ENCODE data around the gene UBE2H.

UBE2H gene

GRCh38 chr7:129799350-129799955, 153.3 kb downstream of the UBE2H start:
- H3K9me2 ChIP-seq (replicated peaks; ENCODE audit: insufficient read depth, low read length), result no peaks in the 10 kb centered on the region
- no peaks in the 10 kb centered on the region for H3F3A ChIP-seq (ENCODE audit: insufficient read depth)
- H3K27ac ChIP-seq (ENCODE audit: low read depth, low read length), result no peak overlapping the region
- H3K36me3 ChIP-seq (ENCODE audit: low read length), result no peaks in the 10 kb centered on the region
- H3K27me3 ChIP-seq (ENCODE audit: low read length), result no peaks in the 10 kb centered on the region
- no peak overlapping the region for H3K4me2 ChIP-seq (ENCODE audit: low read depth, low read length, poor library complexity, severe bottlenecking)
- no peaks in the 10 kb centered on the region for H4K20me1 ChIP-seq (ENCODE audit: low read depth, low read length)
- H2AFZ ChIP-seq (ENCODE audit: low read depth, low read length, severe bottlenecking), result no peak overlapping the region
- no peak overlapping the region for H3K4me3 ChIP-seq (ENCODE audit: insufficient read depth, low read length, poor library complexity, severe bottlenecking)
- H3K9me3 ChIP-seq (ENCODE audit: insufficient read depth, low read length), result no peaks in the 10 kb centered on the region
- TF ChIP-seq CTCF (IDR thresholded peaks at IDR 0.05; ENCODE audit: insufficient read depth, low read length, poor library complexity, severe bottlenecking) (no peak), EZH2phosphoT487 (conservative IDR thresholded peaks at IDR 0.05; ENCODE audit: low read length) (no peak)
- H3K9ac ChIP-seq (ENCODE audit: low read length), result no peak overlapping the region
- H3K79me2 ChIP-seq (ENCODE audit: insufficient read depth, low read length), result no peaks in the 10 kb centered on the region

- Histone ChIP-seq H3K4me3 (ENCODE audit: insufficient read depth, low read length, poor library complexity, severe bottlenecking) (no peak overlapping the region), H4K20me1 (ENCODE audit: low read depth, low read length) (no peaks in the 10 kb centered on the region), H2AFZ (ENCODE audit: low read depth, low read length, severe bottlenecking) (no peak overlapping the region), H3F3A (ENCODE audit: insufficient read depth) (no peaks in the 10 kb centered on the region), H3K79me2 (ENCODE audit: insufficient read depth, low read length) (no peaks in the 10 kb centered on the region), H3K27me3 (ENCODE audit: low read length) (no peaks in the 10 kb centered on the region), H3K9me2 (replicated peaks; ENCODE audit: insufficient read depth, low read length) (no peaks in the 10 kb centered on the region), H3K4me2 (ENCODE audit: low read depth, low read length, poor library complexity, severe bottlenecking) (no peak overlapping the region), H3K36me3 (ENCODE audit: low read length) (no peaks in the 10 kb centered on the region), H3K9me3 (ENCODE audit: insufficient read depth, low read length) (no peaks in the 10 kb centered on the region), H3K9ac (ENCODE audit: low read length) (no peak overlapping the region), H3K27ac (ENCODE audit: low read depth, low read length) (no peak overlapping the region)
- TF ChIP-seq EZH2phosphoT487 (conservative IDR thresholded peaks at IDR 0.05; ENCODE audit: low read length) (no peak), CTCF (IDR thresholded peaks at IDR 0.05; ENCODE audit: insufficient read depth, low read length, poor library complexity, severe bottlenecking) (no peak)
These were observed 154.0 kb downstream of the UBE2H start for GRCh38 chr7:129798616-129799349.

GRCh38 chr7:129797214-129797789, 155.5 kb downstream of the UBE2H start:
- Histone ChIP-seq H3K9me2 (replicated peaks; ENCODE audit: insufficient read depth, low read length) (no peaks in the 10 kb centered on the region), H3F3A (ENCODE audit: insufficient read depth) (no peaks in the 10 kb centered on the region), H2AFZ (ENCODE audit: low read depth, low read length, severe bottlenecking) (no peak overlapping the region), H3K4me3 (ENCODE audit: insufficient read depth, low read length, poor library complexity, severe bottlenecking) (no peak overlapping the region), H3K27me3 (ENCODE audit: low read length) (peaks cover 2% of the 10 kb centered on the region; the same call in 1 of the 2 replicates), H3K4me2 (ENCODE audit: low read depth, low read length, poor library complexity, severe bottlenecking) (no peak overlapping the region), H3K27ac (ENCODE audit: low read depth, low read length) (no peak overlapping the region), H3K9ac (ENCODE audit: low read length) (no peak overlapping the region), H3K36me3 (ENCODE audit: low read length) (no peaks in the 10 kb centered on the region), H4K20me1 (ENCODE audit: low read depth, low read length) (no peaks in the 10 kb centered on the region), H3K9me3 (ENCODE audit: insufficient read depth, low read length) (no peaks in the 10 kb centered on the region), H3K79me2 (ENCODE audit: insufficient read depth, low read length) (no peaks in the 10 kb centered on the region)
- TF ChIP-seq EZH2phosphoT487 (conservative IDR thresholded peaks at IDR 0.05; ENCODE audit: low read length), result no peak
- no peak for TF ChIP-seq CTCF (IDR thresholded peaks at IDR 0.05; ENCODE audit: insufficient read depth, low read length, poor library complexity, severe bottlenecking)
